ENCODE measurements around the gene HES5.

HES5 gene

GRCh38 chr1:2513939-2514652 lies 16.0 kb downstream of the HES5 start:
- DNase-seq (ENCODE audit: low read depth): no peak
- no peak overlapping the region for H3K4me3 ChIP-seq (ENCODE audit: control insufficient read depth, low read depth, low read length)
- TF ChIP-seq CTCF (IDR thresholded peaks at IDR 0.05; ENCODE audit: control insufficient read depth, insufficient read depth, low read depth, low read length, missing control alignments): no peak

- no peak for TF ChIP-seq CTCF (IDR thresholded peaks at IDR 0.05; ENCODE audit: control insufficient read depth, insufficient read depth, low read depth, low read length, missing control alignments)
- no peak for DNase-seq (ENCODE audit: low read depth)
- H3K4me3 ChIP-seq (ENCODE audit: control insufficient read depth, low read depth, low read length): no peak overlapping the region
These were observed 17.1 kb downstream of the HES5 start for GRCh38 chr1:2512862-2513421.

- TF ChIP-seq CTCF (IDR thresholded peaks at IDR 0.05; ENCODE audit: control insufficient read depth, insufficient read depth, low read depth, low read length, missing control alignments): no peak
- no peak for DNase-seq (ENCODE audit: low read depth)
- no peak overlapping the region for H3K4me3 ChIP-seq (ENCODE audit: control insufficient read depth, low read depth, low read length)
These were observed 19.5 kb downstream of the HES5 start for GRCh38 chr1:2510366-2511155.

GRCh38 chr1:2509589-2509988 lies 20.5 kb downstream of the HES5 start:
- DNase-seq (ENCODE audit: low read depth): no peak
- TF ChIP-seq CTCF (IDR thresholded peaks at IDR 0.05; ENCODE audit: control insufficient read depth, insufficient read depth, low read depth, low read length, missing control alignments): no peak
- no peak overlapping the region for H3K4me3 ChIP-seq (ENCODE audit: control insufficient read depth, low read depth, low read length)

- no peak for TF ChIP-seq CTCF (IDR thresholded peaks at IDR 0.05; ENCODE audit: control insufficient read depth, insufficient read depth, low read depth, low read length, missing control alignments)
- H3K4me3 ChIP-seq (ENCODE audit: control insufficient read depth, low read depth, low read length): no peak overlapping the region
- DNase-seq (ENCODE audit: low read depth): no peak
These were observed 21.3 kb downstream of the HES5 start for GRCh38 chr1:2508751-2509150.

- no peak for DNase-seq (ENCODE audit: low read depth)
- H3K4me3 ChIP-seq (ENCODE audit: control insufficient read depth, low read depth, low read length): no peak overlapping the region
- TF ChIP-seq CTCF (IDR thresholded peaks at IDR 0.05; ENCODE audit: control insufficient read depth, insufficient read depth, low read depth, low read length, missing control alignments): no peak
These were observed 21.9 kb downstream of the HES5 start for GRCh38 chr1:2508180-2508579.

Data from AG09309 (cell line).